ENCODE results near the gene SLC39A11. TPM values are rescaled to one million over a fixed set of nuclear protein-coding genes. Genes with fewer than 3 reads are reported as not detected.
"Not testable (repeated sequence)": the region's sequence is repeated elsewhere in the genome, so short reads cannot be mapped to it uniquely, and the experiment has no call there.

SLC39A11 gene
- total RNA-seq, 1 experiment from 2014 or later = 15.8 TPM

GRCh38 chr17:73074566-73074965 is 17.9 kb downstream of the SLC39A11 start:
- Histone ChIP-seq H3K4me3 (no peak overlapping the region), H3K27ac (no peak overlapping the region), H3K27me3 (replicated peaks) (no peaks in the 10 kb centered on the region), H3K36me3 (no peaks in the 10 kb centered on the region), H3K4me1 (replicated peaks) (no peaks in the 10 kb centered on the region), H3K9me3 (replicated peaks) (no peaks in the 10 kb centered on the region; the same call in 1 of the 2 replicates)
- no peak for DNase-seq (ENCODE audit: low read depth in 1 of 2, low spot score in 2 of 2)

GRCh38 chr17:73072219-73072962 is 20.1 kb downstream of the SLC39A11 start:
- Histone ChIP-seq H3K36me3 (no peaks in the 10 kb centered on the region), H3K27ac (no peak overlapping the region), H3K4me1 (replicated peaks) (no peaks in the 10 kb centered on the region), H3K4me3 (no peak overlapping the region), H3K9me3 (replicated peaks) (no peaks in the 10 kb centered on the region; the same call in 1 of the 2 replicates), H3K27me3 (replicated peaks) (no peaks in the 10 kb centered on the region)
- no peak for DNase-seq (ENCODE audit: low read depth in 1 of 2, low spot score in 2 of 2)

GRCh38 chr17:73071066-73071999 is 21.2 kb downstream of the SLC39A11 start:
- Histone ChIP-seq H3K36me3 (no peaks in the 10 kb centered on the region), H3K27me3 (replicated peaks) (no peaks in the 10 kb centered on the region), H3K27ac (no peak overlapping the region), H3K9me3 (replicated peaks) (no peaks in the 10 kb centered on the region; the same call in 1 of the 2 replicates), H3K4me3 (no peak overlapping the region), H3K4me1 (replicated peaks) (no peaks in the 10 kb centered on the region)
- no peak for DNase-seq (ENCODE audit: low read depth in 1 of 2, low spot score in 2 of 2)

- H3K9me3 ChIP-seq (replicated peaks) = no peaks in the 10 kb centered on the region; the same call in 1 of the 2 replicates
- no peak for DNase-seq (ENCODE audit: low read depth in 1 of 2, low spot score in 2 of 2)
- H3K27ac ChIP-seq = no peak overlapping the region
- H3K36me3 ChIP-seq = no peaks in the 10 kb centered on the region
- no peak overlapping the region for H3K4me3 ChIP-seq
- H3K4me1 ChIP-seq (replicated peaks) = no peaks in the 10 kb centered on the region
- H3K27me3 ChIP-seq (replicated peaks) = no peaks in the 10 kb centered on the region
These were observed 22.6 kb downstream of the SLC39A11 start for GRCh38 chr17:73069841-73070240.

- H3K9me3 ChIP-seq (replicated peaks) = no peaks in the 10 kb centered on the region; the same call in 1 of the 2 replicates
- no peak overlapping the region for H3K27ac ChIP-seq
- no peak overlapping the region for H3K4me3 ChIP-seq
- no peaks in the 10 kb centered on the region for H3K27me3 ChIP-seq (replicated peaks)
- no peaks in the 10 kb centered on the region for H3K36me3 ChIP-seq
- DNase-seq (ENCODE audit: low read depth in 1 of 2, low spot score in 2 of 2) = no peak
- H3K4me1 ChIP-seq (replicated peaks) = no peaks in the 10 kb centered on the region
These were observed 23.2 kb downstream of the SLC39A11 start for GRCh38 chr17:73069164-73069770.

GRCh38 chr17:73068322-73069153 is 23.9 kb downstream of the SLC39A11 start:
- no peaks in the 10 kb centered on the region for H3K27me3 ChIP-seq (replicated peaks)
- no peak overlapping the region for H3K27ac ChIP-seq
- H3K36me3 ChIP-seq = no peaks in the 10 kb centered on the region
- no peak for DNase-seq (ENCODE audit: low read depth in 1 of 2, low spot score in 2 of 2)
- H3K4me1 ChIP-seq (replicated peaks) = no peaks in the 10 kb centered on the region
- H3K4me3 ChIP-seq = no peak overlapping the region
- H3K9me3 ChIP-seq (replicated peaks) = no peaks in the 10 kb centered on the region; the same call in 1 of the 2 replicates

- H3K4me3 ChIP-seq; DNase-seq (ENCODE audit: low read depth in 1 of 2, low spot score in 2 of 2); H3K9me3 ChIP-seq (replicated peaks); H3K36me3 ChIP-seq; H3K27me3 ChIP-seq (replicated peaks); H3K27ac ChIP-seq; H3K4me1 ChIP-seq (replicated peaks): not testable (repeated sequence)
These were observed 24.8 kb downstream of the SLC39A11 start for GRCh38 chr17:73067699-73068098.

- H3K4me1 ChIP-seq (replicated peaks) = no peaks in the 10 kb centered on the region
- H3K27me3 ChIP-seq (replicated peaks) = no peaks in the 10 kb centered on the region
- no peaks in the 10 kb centered on the region for H3K36me3 ChIP-seq
- no peak for DNase-seq (ENCODE audit: low read depth in 1 of 2, low spot score in 2 of 2)
- no peaks in the 10 kb centered on the region; the same call in 1 of the 2 replicates for H3K9me3 ChIP-seq (replicated peaks)
- no peak overlapping the region for H3K4me3 ChIP-seq
- H3K27ac ChIP-seq = no peak overlapping the region
These were observed 25.4 kb downstream of the SLC39A11 start for GRCh38 chr17:73067075-73067474.

GRCh38 chr17:73066148-73066884 is 26.2 kb downstream of the SLC39A11 start:
- Histone ChIP-seq H3K27ac (no peak overlapping the region), H3K4me1 (replicated peaks) (no peaks in the 10 kb centered on the region), H3K4me3 (no peak overlapping the region), H3K9me3 (replicated peaks) (no peaks in the 10 kb centered on the region; the same call in 1 of the 2 replicates), H3K36me3 (no peaks in the 10 kb centered on the region), H3K27me3 (replicated peaks) (no peaks in the 10 kb centered on the region)
- DNase-seq (ENCODE audit: low read depth in 1 of 2, low spot score in 2 of 2) = no peak

- Histone ChIP-seq H3K27ac (no peak overlapping the region), H3K9me3 (replicated peaks) (no peaks in the 10 kb centered on the region; the same call in 1 of the 2 replicates), H3K36me3 (no peaks in the 10 kb centered on the region), H3K4me3 (no peak overlapping the region), H3K4me1 (replicated peaks) (no peaks in the 10 kb centered on the region), H3K27me3 (replicated peaks) (no peaks in the 10 kb centered on the region)
- no peak for DNase-seq (ENCODE audit: low read depth in 1 of 2, low spot score in 2 of 2)
These were observed 27.1 kb downstream of the SLC39A11 start for GRCh38 chr17:73065376-73065775.

- DNase-seq (ENCODE audit: low read depth in 1 of 2, low spot score in 2 of 2) = no peak
These were observed 28.2 kb downstream of the SLC39A11 start for GRCh38 chr17:73064084-73064938.

GRCh38 chr17:73062726-73063125 is 29.8 kb downstream of the SLC39A11 start:
- H3K9me3 ChIP-seq (replicated peaks) = no peaks in the 10 kb centered on the region
- H3K27me3 ChIP-seq (replicated peaks) = no peaks in the 10 kb centered on the region
- no peak overlapping the region for H3K27ac ChIP-seq
- DNase-seq (ENCODE audit: low read depth in 1 of 2, low spot score in 2 of 2) = no peak
- no peak overlapping the region for H3K4me3 ChIP-seq
- H3K4me1 ChIP-seq (replicated peaks) = no peaks in the 10 kb centered on the region
- no peaks in the 10 kb centered on the region for H3K36me3 ChIP-seq

More at GRCh38 chr17:73064084-73064938, 28.2 kb downstream of the SLC39A11 start:
- H3K4me1 ChIP-seq (replicated peaks) = no peaks in the 10 kb centered on the region
- no peaks in the 10 kb centered on the region for H3K9me3 ChIP-seq (replicated peaks)
- H3K4me3 ChIP-seq = no peak overlapping the region
- no peaks in the 10 kb centered on the region for H3K27me3 ChIP-seq (replicated peaks)
- no peak overlapping the region for H3K27ac ChIP-seq
- H3K36me3 ChIP-seq = no peaks in the 10 kb centered on the region
